Inflammatory macrophage treated with lipopolysaccharide for 4 hours (primary cell): ENCODE results near the gene CCNB1IP1.
"Not testable (repeated sequence)": the region's sequence is repeated elsewhere in the genome, so short reads cannot be mapped to it uniquely, and the experiment has no call there.

ENCODE experiments used
- DNase-seq: peaks from one replicate; pipeline ENCODE4 v3.0.0-alpha.2; 2020

The CCNB1IP1 gene

GRCh38 chr14:20332788-20333493 lies at the start of gene CCNB1IP1:
TSS of gene CCNB1IP1 (minus strand) at chr14:20333279. CDS start at chr14:20316523, 16,756 bp downstream.
- DNase-seq: peak; percentile 75

- DNase-seq: no peak
These were observed 49.4 kb upstream of the CCNB1IP1 start for GRCh38 chr14:20382526-20382925.

GRCh38 chr14:20381341-20381740 lies 48.3 kb upstream of the CCNB1IP1 start:
- no peak for DNase-seq

GRCh38 chr14:20380681-20381080 lies 47.6 kb upstream of the CCNB1IP1 start:
- no peak for DNase-seq

- DNase-seq: no peak
These were observed 46.7 kb upstream of the CCNB1IP1 start for GRCh38 chr14:20379743-20380142.

GRCh38 chr14:20377171-20377570 lies 44.1 kb upstream of the CCNB1IP1 start:
- DNase-seq: no peak

- DNase-seq: no peak
These were observed 43.1 kb upstream of the CCNB1IP1 start for GRCh38 chr14:20376071-20376588.

GRCh38 chr14:20375471-20375870 lies 42.4 kb upstream of the CCNB1IP1 start:
- no peak for DNase-seq

- no peak for DNase-seq
These were observed 39.7 kb upstream of the CCNB1IP1 start for GRCh38 chr14:20372796-20373195.

- DNase-seq: no peak
These were observed 32.8 kb upstream of the CCNB1IP1 start for GRCh38 chr14:20365928-20366327.

- DNase-seq: peak; percentile 53
These were observed 25.4 kb upstream of the CCNB1IP1 start for GRCh38 chr14:20358474-20358873.

- no peak for DNase-seq
These were observed 23.3 kb upstream of the CCNB1IP1 start for GRCh38 chr14:20356422-20356821.

- DNase-seq: no peak
These were observed 17.8 kb upstream of the CCNB1IP1 start for GRCh38 chr14:20350860-20351259.

- no peak for DNase-seq
These were observed 17.2 kb upstream of the CCNB1IP1 start for GRCh38 chr14:20350282-20350681.

GRCh38 chr14:20347747-20348146 lies 14.7 kb upstream of the CCNB1IP1 start:
- no peak for DNase-seq

GRCh38 chr14:20346713-20347112 lies 13.6 kb upstream of the CCNB1IP1 start:
- no peak for DNase-seq

- DNase-seq: no peak
These were observed 12.3 kb upstream of the CCNB1IP1 start for GRCh38 chr14:20345366-20345765.

- DNase-seq: peak; percentile 22
These were observed 10.8 kb upstream of the CCNB1IP1 start for GRCh38 chr14:20343862-20344220.

- peak; percentile 99 for DNase-seq
These were observed 10.2 kb upstream of the CCNB1IP1 start, which contains the start of gene PARP2 for GRCh38 chr14:20343092-20343861. TSS of gene PARP2 (plus strand) at chr14:20343635. CDS start at chr14:20343642, 7 bp downstream.

GRCh38 chr14:20341646-20342045 lies 8.6 kb upstream of the CCNB1IP1 start:
- DNase-seq: no peak

GRCh38 chr14:20341032-20341431 lies 8.0 kb upstream of the CCNB1IP1 start:
- not testable (repeated sequence) for DNase-seq

- no peak for DNase-seq
These were observed 938 bp upstream of the CCNB1IP1 start for GRCh38 chr14:20334017-20334416.

GRCh38 chr14:20333494-20333841 lies 389 bp upstream of the CCNB1IP1 start:
- no peak for DNase-seq

GRCh38 chr14:20332431-20332787 lies 670 bp downstream of the CCNB1IP1 start:
- no peak for DNase-seq
